T-helper 17 cell (primary cell): Measurements from ENCODE around the gene FSD2. TPM values are rescaled to one million over a fixed set of nuclear protein-coding genes. Genes with fewer than 3 reads are reported as not detected.
A peak's percentile ranks its signal among the peaks of the same experiment; 100 is the strongest.

Experiments used
- ATAC-seq: fragments of 150-1000 bp; cut with Tn5 transposase; 2 replicates; pipeline ENCODE4 v1.10.0; 2021; ENCODE audit warnings: mild to moderate bottlenecking, moderate library complexity
- DNase-seq, 3 donors: peaks; one replicate each; pipeline versions ENCODE4 v3.0.0 to v3.0.0-alpha.2; 2020 to 2021
- H3K9me3 ChIP-seq: one replicate; pipeline ENCODE4 v1.7.0; 2013; ENCODE audit warnings: low read length, mild to moderate bottlenecking; ENCODE audit not compliant: control insufficient read depth, poor library complexity, severe bottlenecking
- H3K27ac Mint-ChIP-seq: one replicate; pipeline ENCODE4 v1.8.0; 2022; ENCODE audit warnings: mild to moderate bottlenecking, moderate library complexity, mixed read lengths
- H3K27me3 Mint-ChIP-seq: one replicate; pipeline ENCODE4 v1.8.0; 2022; ENCODE audit warnings: mixed read lengths
- H3K36me3 Mint-ChIP-seq: one replicate; pipeline ENCODE4 v1.8.0; 2022; ENCODE audit warnings: low read depth, mixed read lengths
- H3K4me1 Mint-ChIP-seq: one replicate; pipeline ENCODE4 v1.8.0; 2022; ENCODE audit warnings: mild to moderate bottlenecking, mixed read lengths
- H3K4me3 Mint-ChIP-seq: one replicate; pipeline ENCODE4 v1.8.0; 2022; ENCODE audit warnings: mild to moderate bottlenecking, moderate library complexity, mixed read lengths
- total RNA-seq, 4 donors: library from RNA in 2 of 4; stranded (reverse) in 2 of 4; gene quantifications; one replicate each; pipeline ENCODE4 v1.2.3 and lab custom pipeline; 2022 to 2026

FSD2 gene
- total RNA-seq, 2 donors from 2014 or later: not detected

DNA sequence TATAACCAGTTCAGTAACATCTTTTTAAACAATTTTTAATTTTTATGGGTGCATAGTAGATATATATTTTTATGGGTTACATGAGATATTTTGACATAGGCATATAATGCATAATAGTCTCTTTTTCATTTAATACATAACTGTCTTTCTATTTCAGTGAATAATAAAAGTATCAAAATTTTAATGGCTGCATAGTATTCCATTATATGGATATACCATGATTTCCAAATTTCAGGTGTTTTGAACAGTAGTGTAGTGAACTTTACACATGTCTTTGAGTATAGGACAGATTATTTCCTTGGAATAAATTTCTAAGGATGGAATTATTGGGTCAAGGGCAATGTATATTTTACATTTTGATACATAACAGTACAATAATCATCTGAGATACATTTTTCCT, 14.3 kb upstream of the FSD2 start:
- DNase-seq (no peak), ATAC-seq (no peak)
- Mint-ChIP-seq H3K27me3 (no peaks in the 10 kb centered on the region), H3K4me1 (peaks cover 19% of the 10 kb centered on the region), H3K27ac (peak overlapping the region; percentile 68), H3K36me3 (peaks cover 7% of the 10 kb centered on the region), H3K4me3 (no peak overlapping the region)
- no peaks in the 10 kb centered on the region for H3K9me3 ChIP-seq

DNA sequence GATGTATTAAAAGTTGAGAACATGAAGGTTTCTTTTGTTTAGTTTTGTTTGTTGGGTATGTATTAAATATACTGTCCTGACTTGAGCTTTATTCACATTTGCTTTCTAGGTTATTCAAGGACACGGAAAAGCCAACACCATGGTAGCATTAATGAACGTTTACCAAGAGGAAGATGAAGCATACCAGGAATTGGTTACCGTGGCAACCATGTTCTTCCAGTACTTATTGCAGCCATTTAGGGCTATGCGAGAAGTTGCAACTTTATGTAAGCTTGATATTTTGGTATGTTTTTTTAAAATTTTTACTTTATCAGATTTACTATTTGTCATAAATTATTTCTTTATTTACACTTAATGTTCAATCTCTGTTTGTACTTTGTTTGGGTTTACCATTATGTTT, 7.1 kb upstream of the FSD2 start:
- no peaks in the 10 kb centered on the region for H3K27me3 Mint-ChIP-seq
- DNase-seq: no peak
- H3K36me3 Mint-ChIP-seq: peaks cover 10% of the 10 kb centered on the region
- peaks cover 44% of the 10 kb centered on the region for H3K4me1 Mint-ChIP-seq
- peak overlapping the region; percentile 99 for H3K4me3 Mint-ChIP-seq
- H3K9me3 ChIP-seq: no peaks in the 10 kb centered on the region
- H3K27ac Mint-ChIP-seq: peak overlapping the region; percentile 100
- ATAC-seq: no peak

DNA sequence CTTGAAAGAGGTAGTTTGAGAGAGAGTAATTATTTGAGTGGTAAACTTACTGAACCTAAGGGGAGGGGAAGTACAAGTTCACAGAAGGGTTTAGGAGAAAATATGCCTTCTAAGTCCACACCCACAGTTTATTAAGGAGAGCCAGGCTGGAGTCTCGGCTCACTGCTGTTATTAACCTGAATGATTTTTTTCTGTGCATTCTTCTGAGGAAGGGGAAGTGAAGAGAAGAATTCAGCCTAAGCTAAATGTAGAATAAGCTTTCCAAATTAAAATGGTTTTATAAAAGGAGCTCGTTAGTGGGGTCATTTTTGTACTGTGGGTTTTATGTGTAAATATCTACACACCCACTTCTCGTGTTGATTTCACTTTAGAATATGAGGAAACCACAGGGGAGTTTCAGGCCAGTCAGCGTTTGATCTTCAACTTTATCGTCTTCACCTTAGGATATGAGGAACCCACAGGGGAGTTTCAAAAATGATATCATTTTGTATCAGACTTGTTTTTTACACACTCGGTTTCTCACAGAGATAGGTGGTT, 5.1 kb upstream of the FSD2 start:
- H3K9me3 ChIP-seq: no peaks in the 10 kb centered on the region
- H3K4me3 Mint-ChIP-seq: peak overlapping the region; percentile 99

DNA sequence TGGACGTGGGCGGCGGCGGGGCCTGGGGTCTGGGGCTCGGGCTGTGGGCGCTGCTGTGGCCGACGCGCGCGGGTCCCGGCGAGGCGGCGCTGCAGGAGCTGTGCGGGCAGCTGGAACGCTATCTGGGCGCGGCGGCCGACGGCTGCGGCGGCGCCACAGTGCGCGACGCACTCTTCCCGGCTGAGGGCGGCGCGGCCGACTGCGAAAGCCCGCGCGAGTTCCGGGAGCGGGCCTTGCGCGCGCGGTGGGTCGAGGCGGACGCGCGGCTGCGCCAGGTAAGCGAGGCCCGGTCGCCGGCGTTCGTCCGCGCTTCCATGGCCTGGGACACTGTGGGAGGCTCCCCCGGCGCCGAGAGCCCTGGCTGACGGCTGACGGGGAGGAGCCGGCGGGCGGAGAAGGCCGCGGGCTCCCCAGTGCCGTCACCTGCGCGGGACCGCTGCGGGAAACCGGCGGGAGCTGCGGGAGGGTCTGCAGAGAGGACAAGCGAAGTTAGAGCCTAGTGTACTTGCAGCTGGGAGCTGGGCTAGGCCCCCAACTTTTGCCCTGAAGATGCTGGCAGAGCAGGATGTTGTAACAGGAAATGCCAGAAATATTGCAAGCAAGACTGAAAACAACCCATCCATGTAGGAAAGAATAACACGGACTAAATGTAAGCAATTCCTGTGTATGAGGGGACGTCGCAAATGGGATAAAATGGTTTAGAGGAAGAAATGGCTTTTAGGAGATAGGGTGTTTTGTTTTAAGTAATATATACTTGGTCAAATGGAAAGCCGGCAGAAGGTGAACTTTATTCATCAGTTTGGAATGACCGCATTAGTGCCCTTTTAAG, 4.4 kb upstream of the FSD2 start:
- ATAC-seq (peak; percentile 11), DNase-seq (peak; percentile 15 to 40 (median 26))
- Mint-ChIP-seq H3K27me3 (peaks cover 6% of the 10 kb centered on the region), H3K4me1 (peaks cover 34% of the 10 kb centered on the region), H3K27ac (peak overlapping the region; percentile 100), H3K4me3 (peak overlapping the region; percentile 99), H3K36me3 (peaks cover 3% of the 10 kb centered on the region)
- no peaks in the 10 kb centered on the region for H3K9me3 ChIP-seq

More for the DNA sequence above, 5.1 kb upstream of the FSD2 start:
- peaks cover 6% of the 10 kb centered on the region for H3K27me3 Mint-ChIP-seq
- ATAC-seq (peak; percentile 30), DNase-seq (peak in 2 of 3 donors; percentile 34 to 42)
- H3K4me1 Mint-ChIP-seq: peaks cover 39% of the 10 kb centered on the region
- H3K36me3 Mint-ChIP-seq: peaks cover 3% of the 10 kb centered on the region
- peak overlapping the region; percentile 100 for H3K27ac Mint-ChIP-seq

DNA sequence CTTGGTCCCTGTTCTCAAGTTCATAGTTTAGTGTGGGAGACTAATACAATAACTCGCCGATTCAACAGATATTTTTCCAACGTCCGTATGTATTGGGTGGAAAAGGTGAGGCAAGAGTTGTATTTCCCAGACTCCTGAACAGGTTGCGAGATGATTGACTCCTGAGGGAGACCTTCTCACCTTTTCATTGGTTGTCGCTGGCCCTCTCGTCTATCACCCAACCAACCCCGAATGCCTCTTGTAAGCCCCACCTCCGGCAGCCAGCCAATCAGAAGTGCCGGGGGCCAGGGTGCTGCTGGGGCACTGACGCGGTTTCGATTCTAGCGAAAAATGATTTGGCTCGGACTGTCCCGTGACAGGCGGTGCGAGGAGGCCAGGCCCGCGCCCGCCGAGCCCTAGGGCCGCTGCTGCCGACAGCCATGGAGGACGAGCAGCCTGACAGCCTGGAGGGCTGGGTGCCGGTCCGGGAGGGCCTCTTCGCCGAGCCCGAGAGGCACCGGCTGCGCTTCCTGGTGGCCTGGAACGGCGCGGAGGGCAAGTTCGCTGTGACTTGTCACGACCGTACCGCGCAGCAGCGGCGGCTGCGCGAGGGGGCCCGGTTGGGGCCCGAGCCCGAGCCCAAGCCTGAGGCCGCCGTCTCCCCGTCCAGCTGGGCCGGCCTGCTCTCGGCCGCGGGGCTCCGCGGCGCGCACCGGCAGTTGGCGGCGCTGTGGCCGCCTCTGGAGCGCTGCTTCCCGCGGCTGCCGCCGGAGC, 3.6 kb upstream of the FSD2 start, which contains the start of gene WHAMM:
TSS of gene WHAMM (plus strand) at position 321 of the 753 bp plus-strand sequence. CDS start at position 420, 99 bp downstream.
- peaks cover 3% of the 10 kb centered on the region for H3K36me3 Mint-ChIP-seq
- peak within 1 kb of the TSS; percentile 100 for H3K27ac Mint-ChIP-seq
- peak; percentile 94 for ATAC-seq
- DNase-seq: peak; percentile 86 to 93 (median 91)
- peaks cover 32% of the 10 kb centered on the region for H3K4me1 Mint-ChIP-seq
- no peaks in the 10 kb centered on the region for H3K9me3 ChIP-seq
- H3K4me3 Mint-ChIP-seq: peak within 1 kb of the TSS; percentile 99
- H3K27me3 Mint-ChIP-seq: peaks cover 6% of the 10 kb centered on the region

DNA sequence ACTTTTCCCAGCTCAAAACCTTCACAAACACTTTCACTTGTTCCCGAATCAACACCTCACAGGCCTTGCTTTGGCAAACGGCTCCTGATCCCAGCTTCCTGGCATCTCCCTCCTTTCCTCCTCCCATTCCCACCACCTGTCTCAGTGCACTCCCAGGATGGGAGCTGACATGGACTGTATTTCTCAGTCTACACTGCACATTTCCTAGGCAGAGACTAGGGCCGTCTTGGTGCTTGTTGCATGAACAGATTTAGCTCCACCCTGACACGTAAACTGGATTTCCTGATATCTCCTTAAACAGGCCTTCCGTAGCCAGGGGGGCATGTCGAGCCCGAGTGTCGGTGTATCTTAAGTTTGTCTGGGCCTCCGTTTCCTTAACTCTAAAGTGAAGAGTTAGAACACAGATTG, 2.8 kb upstream of the FSD2 start:
- Mint-ChIP-seq H3K27me3 (peaks cover 9% of the 10 kb centered on the region), H3K4me1 (peaks cover 26% of the 10 kb centered on the region), H3K4me3 (no peak overlapping the region), H3K27ac (peak overlapping the region; percentile 67), H3K36me3 (peaks cover 4% of the 10 kb centered on the region)
- H3K9me3 ChIP-seq: no peaks in the 10 kb centered on the region
- DNase-seq (no peak), ATAC-seq (no peak)

DNA sequence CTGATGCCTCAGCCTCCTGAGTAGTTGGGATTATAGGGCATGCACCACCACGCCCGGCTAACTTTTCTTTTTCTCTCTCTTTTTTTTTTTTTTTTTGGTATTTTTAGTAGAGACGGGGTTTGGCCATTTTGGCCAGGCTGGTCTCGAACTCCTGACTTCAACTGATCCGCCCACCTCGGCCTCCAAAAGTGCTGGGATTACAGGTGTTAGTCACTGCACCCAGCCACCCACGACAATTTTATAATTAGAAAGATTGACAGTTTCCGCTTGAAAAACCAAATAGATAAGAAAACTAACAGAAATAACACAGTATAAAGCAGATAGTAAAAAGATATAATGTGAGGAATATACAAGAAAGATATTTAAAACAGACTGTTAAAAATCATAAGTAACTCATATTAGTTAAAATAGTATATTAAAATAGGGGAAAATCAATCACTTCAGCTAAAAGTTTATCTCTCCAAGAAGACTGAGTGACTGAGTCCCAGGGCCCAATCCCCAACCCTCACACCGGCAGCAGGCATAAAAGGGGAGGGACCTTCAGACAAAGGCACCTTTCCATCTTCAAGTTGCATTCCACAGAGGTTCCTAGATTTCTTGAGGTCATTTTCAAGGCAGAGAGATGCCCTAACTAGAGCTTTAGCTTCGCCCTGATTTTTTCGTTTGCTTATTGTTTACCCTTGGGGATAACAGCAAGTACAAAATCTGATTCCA, 2.2 kb upstream of the FSD2 start:
- peaks cover 7% of the 10 kb centered on the region for H3K36me3 Mint-ChIP-seq
- DNase-seq (no peak), ATAC-seq (no peak)
- H3K27me3 Mint-ChIP-seq: peaks cover 15% of the 10 kb centered on the region
- H3K27ac Mint-ChIP-seq: peak overlapping the region; percentile 67
- no peak overlapping the region for H3K4me3 Mint-ChIP-seq
- H3K4me1 Mint-ChIP-seq: peaks cover 26% of the 10 kb centered on the region
- no peaks in the 10 kb centered on the region for H3K9me3 ChIP-seq

DNA sequence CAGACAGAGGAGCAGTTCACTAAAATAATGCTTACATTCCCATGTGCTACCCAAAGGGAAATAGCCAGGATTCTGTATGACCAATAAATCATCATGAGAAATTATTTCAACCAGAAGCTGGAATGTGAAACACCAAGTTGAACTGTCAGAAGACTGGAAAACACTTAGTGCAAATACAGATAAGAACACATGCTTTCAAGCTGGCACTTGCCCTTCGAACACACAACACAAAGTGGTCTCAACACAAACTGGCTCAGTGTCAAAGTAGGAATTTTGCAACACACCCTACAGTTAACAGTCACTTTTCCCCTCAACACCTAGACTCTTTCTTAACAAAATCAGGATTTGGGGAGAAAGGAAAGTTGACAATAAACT, 1.3 kb downstream of the FSD2 start:
- H3K4me3 Mint-ChIP-seq: no peak overlapping the region
- H3K9me3 ChIP-seq: no peaks in the 10 kb centered on the region
- H3K27me3 Mint-ChIP-seq: peaks cover 45% of the 10 kb centered on the region
- peaks cover 9% of the 10 kb centered on the region for H3K36me3 Mint-ChIP-seq
- ATAC-seq (no peak), DNase-seq (no peak)
- H3K4me1 Mint-ChIP-seq: peaks cover 11% of the 10 kb centered on the region
- no peak overlapping the region for H3K27ac Mint-ChIP-seq

DNA sequence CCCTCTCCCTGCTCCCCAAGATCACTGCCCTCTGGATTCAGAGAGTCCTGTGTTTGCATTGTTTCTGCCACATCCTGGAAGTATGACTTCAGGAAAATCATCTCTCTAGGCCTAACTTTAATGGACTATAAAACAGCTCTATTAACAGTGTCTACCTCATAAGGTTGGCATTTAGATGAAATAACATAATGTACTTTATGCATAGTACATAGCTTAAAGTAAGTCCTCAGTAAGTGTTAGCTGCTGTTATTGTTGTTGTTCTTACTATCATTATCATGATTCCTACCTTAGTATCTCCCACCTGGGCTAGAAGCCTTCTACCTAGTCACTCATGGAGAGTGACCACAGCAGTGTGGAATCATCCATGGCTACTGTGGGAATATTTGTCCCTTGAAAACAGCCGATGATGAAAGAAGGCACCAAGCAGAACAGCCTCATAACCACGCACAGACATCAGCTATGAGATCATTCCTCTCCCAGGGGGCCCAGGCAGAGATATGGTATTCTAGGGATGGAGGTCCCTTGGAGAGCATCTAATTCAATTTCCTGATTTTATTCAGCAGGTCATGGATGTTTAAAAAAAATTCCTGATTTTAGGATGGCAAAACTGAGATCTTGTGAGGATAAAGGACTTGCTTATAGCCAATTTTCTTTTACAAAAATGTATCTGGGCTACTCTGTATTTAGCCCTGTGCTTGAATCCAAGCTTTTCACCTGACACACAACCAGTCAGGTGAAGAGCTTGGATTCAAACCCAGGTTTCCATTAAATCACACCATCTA, 1.9 kb downstream of the FSD2 start:
- no peaks in the 10 kb centered on the region for H3K9me3 ChIP-seq
- Mint-ChIP-seq H3K4me1 (peaks cover 8% of the 10 kb centered on the region), H3K27me3 (peaks cover 50% of the 10 kb centered on the region), H3K36me3 (peaks cover 13% of the 10 kb centered on the region), H3K4me3 (no peak overlapping the region), H3K27ac (no peak overlapping the region)
- ATAC-seq (no peak), DNase-seq (no peak)

DNA sequence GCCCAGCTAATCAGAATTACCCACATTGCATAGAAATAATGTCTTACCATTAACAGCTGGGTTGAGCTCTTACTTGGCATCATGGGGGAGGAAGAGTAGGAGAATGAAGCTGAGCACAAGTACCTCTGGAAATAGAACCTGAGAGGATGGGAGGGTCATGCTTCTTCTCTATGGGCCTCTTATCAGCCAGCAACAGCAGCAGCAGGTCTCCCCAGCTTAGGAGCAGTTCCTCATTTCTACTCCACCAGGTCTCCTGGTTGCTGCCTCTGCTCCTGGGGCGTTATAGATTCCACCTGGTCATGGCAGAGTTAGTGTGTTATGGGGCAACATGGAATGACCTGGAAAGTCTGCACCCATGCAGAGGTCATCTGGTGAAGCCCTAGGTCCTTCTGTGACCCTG, 3.4 kb downstream of the FSD2 start:
- H3K27me3 Mint-ChIP-seq: peaks cover 56% of the 10 kb centered on the region
- H3K9me3 ChIP-seq: no peaks in the 10 kb centered on the region
- peaks cover 13% of the 10 kb centered on the region for H3K36me3 Mint-ChIP-seq
- ATAC-seq: no peak
- no peak overlapping the region for H3K4me3 Mint-ChIP-seq
- peaks cover 2% of the 10 kb centered on the region for H3K4me1 Mint-ChIP-seq
- H3K27ac Mint-ChIP-seq: no peak overlapping the region
- DNase-seq: no peak

DNA sequence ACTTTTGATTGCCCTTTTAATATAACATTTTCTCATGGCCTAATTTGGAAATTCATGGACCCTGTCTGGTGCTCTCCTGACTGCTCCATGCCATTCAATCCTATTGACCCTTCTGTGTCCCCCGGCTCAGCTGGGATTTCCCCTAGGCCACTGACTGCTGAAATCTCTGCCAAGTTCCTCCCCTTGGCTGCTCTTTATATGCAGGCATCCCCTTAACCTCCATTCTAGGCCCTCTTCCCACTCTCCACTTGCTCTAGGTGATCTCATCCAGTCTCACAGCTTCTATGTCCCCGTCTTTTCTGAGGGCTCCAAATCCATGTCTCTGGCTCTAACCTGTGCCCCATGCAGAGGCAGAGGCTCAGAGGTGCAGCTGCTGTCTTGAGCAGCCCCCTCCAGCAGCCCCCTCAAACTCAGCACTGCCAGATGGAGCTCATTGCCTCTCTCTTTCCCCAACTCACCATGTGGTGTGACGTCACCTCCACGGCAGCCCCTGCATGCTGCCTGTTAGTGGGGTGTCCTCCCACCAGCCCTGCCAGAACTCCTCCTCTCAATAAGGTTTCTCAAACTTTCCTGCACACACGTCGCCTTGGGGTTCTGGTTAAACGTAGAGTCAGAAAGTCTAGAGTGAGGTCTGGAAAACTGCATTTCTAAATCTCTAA, 6.6 kb downstream of the FSD2 start:
- H3K27ac Mint-ChIP-seq: peak overlapping the region; percentile 39
- H3K9me3 ChIP-seq: no peaks in the 10 kb centered on the region
- peaks cover 13% of the 10 kb centered on the region for H3K36me3 Mint-ChIP-seq
- H3K4me1 Mint-ChIP-seq: no peaks in the 10 kb centered on the region
- no peak overlapping the region for H3K4me3 Mint-ChIP-seq
- DNase-seq (no peak), ATAC-seq (no peak)
- H3K27me3 Mint-ChIP-seq: peaks cover 50% of the 10 kb centered on the region
